GM21526 (cell line): ENCODE measurements around the gene IL4I1.
A peak's percentile ranks its signal among the peaks of the same experiment; 100 is the strongest.

Experiments
- ATAC-seq: cut with Tn5 transposase; IDR thresholded peaks from one replicate; pipeline ENCODE4 v1.9.1; 2021; ENCODE audit warnings: moderate library complexity; ENCODE audit not compliant: unreplicated experiment, low FRiP score

Gene IL4I1

DNA sequence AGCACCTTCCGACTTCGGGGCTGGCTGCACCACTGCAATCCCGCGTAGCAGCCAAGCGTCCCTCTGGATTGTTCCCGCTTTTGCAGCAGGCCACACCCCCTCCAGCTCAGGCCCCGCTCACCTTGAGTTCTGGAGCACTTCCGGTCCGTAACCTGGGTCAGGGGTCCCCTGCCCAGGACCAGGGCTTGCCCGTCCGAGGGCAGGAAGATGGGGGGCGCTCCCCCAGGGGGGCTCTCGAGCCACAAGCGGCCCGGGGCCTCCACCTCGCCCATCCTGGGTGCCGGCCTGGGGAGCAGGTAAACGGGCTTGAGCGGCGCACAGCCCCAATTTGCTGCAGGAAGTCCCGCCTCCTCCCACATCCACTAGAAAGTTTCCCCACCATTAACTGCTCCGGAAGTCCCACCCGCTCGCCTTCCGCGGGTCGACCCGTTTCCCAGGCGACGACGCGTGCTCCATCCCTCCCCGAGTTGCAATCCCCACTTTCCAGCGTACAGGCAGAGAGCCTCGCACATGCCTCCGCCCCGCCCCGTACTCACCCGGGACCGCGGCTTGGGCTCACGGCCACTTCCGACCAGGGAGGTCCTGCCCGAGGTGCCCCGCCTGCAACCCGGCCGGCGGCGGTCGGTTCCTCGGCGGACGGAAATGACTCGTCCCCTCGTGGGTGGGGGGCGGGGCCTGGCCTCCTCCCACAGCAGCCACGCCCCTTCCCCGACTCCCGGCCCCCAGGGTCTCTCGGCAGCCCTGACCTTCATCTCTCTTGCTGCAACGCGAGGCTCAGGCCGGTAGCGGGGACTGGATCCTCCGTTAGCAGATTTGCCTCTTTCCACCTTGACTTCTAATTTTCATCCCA, 29.5 kb downstream of the IL4I1 start, which contains the start of gene PNKP:
Gene PNKP (minus strand): TSS at position 644 of the 850 bp plus-strand sequence. CDS start 372 bp downstream, at position 272.
- peak; percentile 36 for ATAC-seq

DNA sequence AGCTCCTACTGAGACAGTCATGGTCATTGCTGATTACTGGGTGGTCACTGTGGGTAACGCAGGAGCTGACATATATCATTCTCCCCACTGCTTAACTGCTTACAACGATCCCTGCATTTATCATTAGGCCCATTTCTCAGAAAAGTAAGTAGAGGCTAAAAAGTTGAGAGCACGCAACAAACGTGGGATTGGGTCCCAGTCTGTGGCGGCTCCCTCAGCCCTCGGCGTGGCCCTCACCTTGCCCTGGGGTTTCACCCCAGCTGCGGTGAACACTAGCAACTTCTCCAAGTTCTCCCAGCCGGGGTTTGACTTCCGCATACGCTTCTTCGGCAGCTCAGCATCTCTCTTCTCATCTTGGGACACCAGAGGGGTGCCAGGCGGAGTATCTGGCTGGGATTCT, 31.8 kb downstream of the IL4I1 start:
- ATAC-seq: no peak

DNA sequence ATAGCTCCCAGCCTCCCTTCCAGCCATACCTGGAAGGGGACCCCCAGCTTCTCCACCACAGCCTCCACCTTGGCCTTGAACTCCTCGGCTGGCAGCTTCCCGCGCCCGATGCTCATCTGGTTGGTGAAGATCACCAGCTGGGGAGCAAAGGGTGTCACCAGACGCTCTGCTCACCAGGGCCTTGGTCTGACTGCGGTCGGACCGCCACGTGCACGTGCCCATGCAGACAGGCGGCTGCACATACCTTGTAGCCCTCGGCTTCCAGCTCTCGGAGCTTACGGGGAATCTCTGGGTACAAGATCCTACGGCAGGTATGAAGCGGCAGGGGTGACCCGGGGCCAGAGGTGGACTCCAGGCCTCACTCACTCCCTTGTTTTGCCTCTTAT, 32.8 kb downstream of the IL4I1 start:
- ATAC-seq: no peak

DNA sequence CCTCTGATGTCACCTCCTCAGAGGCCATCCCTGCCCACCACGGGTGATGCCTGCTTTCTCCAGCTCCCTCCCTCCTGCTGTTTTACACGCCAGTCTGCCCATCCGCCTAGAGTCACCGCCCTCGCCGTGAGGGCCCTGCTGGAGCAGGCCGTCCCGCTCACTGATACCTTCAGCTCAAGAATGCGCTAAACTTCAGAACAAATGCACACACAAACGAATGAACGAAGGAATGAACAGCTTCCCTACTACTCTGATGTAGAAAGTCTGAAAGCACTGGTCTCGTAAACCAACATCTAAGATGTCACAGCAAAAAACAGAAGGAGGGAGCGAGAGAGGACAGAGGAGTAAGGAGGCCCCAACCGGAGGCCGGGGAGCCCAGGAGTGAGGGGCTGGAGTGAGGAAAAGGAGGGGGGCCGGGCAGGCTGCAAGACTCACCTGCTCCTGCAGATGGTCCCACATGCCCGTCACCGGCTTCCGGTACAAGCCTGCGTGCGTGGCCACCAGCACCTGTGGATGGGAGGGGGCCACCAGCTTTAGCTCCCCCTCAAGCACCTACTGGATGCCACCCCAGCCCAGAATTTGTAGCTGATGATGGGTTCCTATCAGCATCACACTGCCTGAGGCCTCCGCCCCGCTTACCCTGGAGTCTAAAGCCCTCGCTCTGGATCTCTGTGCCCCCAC, 33.3 kb downstream of the IL4I1 start:
- no peak for ATAC-seq

DNA sequence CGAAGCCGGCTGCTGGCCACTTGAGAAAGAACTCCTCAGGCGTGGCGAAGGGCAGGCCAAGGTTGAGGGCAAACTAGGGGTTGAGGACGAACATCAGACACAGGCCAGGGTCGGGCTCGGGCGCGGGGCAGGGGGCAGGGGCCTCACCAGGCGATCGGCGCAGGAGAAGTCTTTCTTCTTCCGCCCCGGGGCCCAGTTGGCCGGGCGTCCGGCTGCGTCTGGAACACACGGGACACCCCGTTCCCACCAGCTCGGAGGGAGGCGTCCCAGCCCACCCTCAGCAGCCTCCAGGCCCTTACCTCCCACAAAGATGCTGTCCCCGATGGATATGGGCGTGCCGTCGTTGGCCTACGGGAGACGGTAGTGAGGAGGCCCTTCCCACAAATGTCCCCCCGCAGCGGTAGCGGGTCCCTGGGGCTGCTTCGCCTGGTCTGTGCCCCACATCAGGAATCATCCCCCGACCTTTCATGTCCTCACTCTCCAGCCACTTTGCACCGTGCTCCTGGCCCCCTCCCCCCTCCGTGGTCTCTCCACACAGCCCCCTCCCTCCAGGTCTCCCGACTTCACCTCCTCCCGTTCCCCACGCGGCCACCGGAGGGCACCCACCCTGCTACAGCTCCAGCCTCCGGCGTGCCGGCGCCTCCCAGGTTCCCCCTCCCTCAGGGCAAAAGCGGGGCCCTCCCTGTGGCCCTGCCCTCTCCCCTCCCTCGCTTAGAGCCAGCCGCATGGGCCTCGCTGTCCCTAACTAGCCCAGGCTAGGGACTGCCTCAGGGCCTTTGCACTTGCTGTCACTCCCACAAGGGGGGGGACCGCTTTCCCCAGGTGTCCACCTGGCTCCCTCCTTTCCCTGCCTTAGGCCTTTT, 34.1 kb downstream of the IL4I1 start:
- no peak for ATAC-seq

DNA sequence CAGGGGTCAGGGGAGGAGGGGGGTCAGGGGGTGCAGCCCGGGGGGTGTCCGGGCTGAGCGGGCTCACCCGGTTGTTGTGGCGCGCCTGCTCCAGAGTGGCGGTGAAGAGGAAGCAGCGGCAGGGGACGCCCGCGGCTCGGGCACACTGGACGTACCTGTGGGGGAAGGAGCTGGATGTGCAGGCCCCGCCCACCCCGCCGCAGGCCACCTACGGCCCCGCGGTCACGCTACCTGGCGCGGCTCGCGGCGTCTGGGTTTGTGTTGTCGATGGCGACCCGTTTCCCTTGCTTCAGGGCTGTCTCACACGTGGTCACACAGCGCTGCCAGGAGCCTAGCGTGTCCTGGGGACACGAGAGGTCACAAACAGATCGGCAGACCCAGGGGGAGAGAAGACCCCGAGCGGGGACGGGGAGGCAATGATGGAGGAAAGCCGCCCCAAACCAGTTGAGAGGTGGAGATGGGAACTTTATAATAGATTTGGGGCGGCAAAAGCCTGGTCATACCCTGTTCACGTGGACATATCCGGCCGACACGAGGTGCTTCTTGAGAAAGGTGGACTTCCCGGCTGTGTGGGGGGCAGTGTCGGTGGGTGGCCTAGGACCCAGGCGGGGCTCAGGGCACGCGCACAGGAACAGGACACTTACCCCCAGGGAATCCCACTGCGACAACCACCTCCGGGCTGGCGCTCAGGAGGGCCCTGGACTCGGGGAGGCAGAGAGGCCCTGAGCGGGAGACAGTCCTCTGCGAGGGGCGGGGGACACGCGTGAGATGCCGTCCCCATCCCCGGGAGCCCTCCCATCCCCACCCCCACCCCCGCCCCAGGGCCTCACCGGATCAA, 34.9 kb downstream of the IL4I1 start:
- ATAC-seq: no peak

DNA sequence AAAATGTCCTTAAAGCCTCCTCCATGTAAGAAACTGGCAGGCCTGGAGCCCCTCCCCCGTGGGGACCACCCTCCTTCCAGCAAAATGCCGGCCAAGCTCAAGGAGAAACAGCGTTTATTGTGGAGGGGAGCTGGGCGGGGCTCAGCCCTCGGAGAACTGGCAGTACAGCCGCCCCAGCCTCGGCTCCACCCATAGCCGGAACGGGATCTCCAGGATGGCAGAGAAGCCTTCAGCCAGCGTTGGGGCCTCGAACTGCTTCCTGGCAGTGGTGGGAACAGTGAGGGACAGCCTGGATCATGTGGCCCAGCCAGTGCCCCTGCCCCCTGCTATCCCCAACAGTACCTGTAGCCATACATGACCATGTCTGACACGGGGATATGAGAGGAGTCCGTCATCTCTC, 35.6 kb downstream of the IL4I1 start:
- ATAC-seq: no peak

DNA sequence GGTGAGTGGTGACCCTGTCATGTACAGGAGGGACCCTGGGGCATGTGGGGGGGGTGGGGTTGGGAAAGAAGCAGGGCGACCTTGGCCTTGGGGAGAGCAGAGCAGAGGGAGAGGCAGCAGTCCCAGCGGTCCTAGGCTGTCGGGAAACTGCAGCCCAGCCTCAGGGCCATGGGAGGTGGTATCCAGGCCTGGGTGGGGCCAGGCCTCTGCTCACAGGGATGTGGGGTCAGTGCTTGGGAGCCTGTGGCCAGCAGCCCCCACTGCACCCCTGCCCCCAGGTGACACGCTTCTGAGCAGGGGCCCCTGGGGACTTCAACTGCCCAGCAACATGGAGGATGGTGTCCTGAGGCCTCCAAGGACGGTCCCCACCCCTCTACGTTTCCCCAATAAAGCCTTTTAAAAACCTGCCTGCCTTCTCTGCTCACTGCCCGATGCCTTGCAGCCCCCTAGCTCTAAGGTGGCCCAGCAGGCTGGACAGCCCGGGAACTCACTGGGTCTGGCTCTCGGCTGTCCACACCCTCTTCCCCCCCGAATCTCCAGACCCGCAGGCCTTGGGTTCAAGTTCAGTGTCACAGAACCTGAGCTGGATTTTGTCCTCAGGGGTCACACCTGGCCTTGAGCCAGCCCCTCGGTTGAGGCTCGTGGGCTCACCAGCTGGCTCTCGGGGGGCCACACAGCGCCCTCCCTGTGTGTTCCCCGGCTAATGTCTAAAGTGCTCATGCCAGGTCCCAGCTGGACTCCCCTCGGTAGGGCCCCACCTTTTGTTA, 36.2 kb downstream of the IL4I1 start:
- ATAC-seq: no peak

DNA sequence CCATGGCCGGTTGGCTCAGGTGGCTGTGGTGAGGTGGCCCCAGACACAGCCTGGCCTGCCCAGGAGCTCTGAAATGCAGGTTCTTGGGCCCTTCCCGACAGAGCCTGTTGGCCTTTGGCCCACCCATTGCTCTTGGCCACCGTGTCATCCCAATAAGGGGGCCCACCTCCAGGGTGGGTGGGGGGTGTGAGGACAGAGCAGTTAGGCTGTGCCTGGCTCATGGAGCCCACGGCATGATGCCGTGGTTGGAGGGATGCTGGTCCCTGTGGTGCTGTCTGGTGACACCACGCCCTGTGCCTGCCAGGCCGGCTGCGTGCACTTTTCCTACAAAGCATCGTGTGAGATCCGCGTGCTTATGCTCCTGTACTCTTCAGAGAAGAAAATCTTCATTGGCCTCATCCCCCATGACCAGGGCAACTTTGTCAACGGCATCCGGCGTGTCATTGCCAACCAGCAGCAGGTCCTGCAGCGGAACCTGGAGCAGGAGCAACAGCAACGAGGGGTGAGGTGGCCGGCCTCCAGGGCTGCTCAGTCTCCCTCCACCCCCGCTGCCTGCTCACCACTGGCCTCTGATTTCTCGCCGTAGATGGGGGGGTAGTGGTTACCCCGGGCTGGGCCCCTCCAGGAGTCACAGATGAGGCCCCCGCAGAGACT, 36.9 kb downstream of the IL4I1 start:
- ATAC-seq: no peak

DNA sequence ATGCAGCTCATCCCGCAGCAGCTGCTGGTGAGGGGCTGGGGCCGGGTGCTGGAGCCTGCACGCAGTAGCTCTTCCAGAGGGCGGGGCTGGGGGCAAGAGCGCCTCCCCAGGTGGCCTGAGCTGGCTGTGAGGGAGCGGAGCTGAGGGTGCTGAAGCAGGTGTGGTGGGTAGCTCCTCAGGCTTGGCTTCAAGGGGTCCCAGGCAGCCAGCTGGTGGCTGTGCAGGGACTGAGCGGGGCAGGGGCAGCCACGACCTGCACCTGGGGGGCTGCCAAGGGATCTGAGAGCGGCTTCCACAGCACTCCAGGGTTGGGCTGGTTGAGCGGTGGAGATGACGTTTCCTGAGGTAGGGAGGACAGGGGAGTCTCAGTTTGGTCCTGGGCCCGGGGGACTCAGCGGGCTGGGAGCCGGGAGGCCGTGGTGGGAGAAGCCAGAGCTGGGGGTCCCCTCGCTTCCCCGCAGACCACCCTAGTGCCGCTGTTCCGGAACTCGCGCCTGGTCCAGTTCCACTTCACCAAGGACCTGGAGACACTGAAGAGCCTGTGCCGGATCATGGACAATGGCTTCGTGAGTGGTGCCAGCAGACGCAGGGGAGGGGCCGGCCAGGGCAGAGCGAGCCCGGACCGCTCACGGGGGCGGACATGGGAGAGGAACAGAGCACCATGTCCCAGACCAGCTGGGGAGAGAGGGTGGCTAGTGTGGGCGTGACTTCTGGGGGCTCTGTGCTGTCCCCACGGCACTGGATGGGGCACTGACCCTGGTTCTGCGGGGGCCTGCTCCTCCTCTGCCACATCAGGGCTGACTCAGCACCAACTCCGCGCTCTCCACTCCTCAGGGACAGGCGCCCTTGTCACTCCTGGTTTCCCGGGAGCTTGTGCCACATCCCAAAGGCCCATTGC, 38.4 kb downstream of the IL4I1 start:
- no peak for ATAC-seq

DNA sequence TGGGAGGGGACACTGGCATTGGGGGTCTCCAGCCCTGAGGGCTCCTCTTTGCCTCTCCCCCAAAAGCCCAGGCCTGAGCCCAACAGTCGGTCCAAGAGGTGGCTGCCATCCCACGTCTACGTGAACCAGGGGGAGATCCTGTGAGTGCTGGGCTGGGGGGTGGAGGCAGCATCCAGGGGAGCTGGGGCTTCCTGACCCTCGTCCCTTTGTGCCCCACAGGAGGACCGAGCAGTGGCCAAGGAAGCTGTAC, 38.9 kb downstream of the IL4I1 start:
- no peak for ATAC-seq

DNA sequence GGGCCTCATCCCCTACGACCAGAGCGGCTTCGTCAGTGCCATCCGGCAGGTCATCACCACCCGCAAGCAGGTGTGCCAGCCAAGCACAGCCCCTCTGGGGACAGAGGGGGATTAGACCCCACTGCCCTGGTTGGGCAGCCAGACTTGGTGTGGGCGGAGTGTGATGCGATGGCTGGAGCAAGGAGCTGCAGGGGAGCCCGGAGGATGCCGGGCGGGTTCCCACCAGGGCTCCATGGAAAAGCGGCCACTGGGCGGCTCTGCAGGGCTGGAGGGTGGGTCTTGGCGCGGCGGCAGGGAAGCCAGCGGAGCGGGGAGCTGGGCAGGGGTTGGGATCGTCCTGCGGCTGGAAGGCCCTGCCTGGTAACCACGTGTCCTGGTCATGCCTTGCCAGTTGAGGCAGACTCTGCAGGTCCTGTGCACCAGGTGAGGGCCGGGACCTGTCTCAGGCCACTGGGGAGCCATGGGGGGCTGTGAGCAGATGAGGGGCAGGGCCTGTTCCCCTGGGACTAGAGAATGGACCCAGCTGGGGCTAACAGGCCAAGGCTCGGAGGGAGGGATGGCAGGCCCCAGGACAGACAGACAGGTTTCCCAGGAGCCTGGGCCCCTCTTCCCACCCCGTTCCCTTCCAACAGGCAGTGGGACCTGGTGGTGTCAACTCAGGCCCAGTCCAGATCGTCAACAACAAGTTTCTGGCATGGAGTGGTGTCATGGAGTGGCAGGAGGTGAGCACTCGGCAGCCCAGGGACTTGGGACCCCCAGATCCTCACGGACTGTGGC, 39.4 kb downstream of the IL4I1 start:
- no peak for ATAC-seq

DNA sequence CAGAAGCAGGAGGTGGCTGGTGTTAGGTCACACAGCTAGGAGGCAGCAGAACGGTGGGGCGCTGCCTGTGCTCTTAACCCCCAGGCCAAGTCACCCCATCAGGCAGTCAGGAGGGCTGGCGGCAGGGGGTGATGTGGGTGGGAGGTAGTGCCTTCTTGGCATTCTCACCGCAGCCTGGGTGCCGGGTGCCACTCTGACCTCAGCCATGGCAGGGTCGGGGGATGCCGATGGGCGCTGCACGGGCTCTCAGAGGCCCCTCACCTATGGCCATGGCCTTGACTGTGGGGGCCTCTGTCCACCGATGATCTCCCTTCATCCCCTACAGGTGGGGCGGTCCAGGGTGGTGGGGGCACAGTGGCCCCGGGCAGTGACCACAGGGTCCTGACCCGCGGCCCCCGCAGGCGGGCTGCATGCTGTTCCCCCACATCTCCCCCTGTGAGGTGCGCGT, 40.1 kb downstream of the IL4I1 start:
- ATAC-seq: no peak

DNA sequence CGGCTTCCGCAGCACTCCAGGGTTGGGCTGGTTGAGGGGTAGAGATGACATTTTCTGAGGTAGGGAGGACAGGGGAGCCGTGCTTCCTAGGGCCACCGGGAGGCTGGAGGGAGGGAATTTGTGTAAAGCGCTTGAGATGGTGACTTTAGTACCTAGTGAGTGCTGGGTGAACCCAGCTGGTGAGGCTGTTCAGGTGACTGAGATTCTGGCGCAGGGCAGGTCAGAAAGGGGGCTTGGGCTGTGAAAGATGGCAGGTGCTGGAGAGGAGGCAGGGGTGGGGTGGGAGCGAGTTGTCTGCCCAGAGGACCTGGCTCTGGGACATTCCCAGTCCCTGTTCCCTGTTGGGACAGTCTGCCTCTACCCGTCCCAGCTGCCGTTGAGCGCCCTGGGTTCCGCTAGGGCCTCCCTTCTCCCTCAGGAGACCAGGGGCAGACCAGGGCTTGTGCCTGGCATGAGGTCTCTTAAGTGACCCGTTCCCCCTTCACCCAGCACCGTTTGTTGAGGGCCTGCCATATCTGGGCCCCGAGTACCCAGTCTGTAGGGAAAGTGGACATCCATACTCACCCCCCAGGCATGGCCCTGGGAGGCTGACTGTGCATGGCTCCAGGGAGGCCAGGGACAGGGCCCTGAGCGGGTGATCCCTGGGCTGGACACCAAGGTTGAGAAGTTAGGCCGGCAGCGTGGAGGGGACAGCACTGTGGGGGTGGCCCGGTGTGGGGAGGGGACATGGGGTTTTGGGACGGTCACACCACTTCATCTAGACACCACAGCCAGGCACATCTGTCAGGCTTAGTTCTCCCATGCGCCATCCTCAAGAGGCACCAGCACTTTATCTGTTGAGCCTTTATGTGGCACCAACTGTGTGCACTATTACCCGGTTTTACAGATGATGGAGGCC, 40.8 kb downstream of the IL4I1 start:
- ATAC-seq: no peak

DNA sequence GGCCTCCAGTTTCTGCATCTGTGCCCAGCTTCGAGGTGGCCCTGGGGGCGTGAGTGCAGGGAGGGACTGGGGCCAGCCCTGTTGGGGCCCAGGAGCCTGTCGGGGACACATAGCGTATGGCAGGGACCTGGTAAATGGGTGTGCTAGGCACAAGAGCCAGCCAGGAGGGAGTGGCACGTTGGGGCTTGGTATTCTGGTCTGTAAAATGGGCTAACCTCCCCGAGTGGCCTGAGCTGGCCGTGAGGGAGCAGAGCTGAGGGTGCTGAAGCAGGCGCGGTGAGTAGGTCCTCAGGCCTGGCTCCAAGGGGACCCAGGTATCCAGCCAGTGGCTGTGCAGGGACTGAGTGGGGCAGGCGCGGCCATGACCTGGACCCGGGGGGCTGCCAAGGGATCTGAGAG, 41.4 kb downstream of the IL4I1 start:
- ATAC-seq: no peak
